HepG2 (cell line): ENCODE measurements around the gene UBL5. TPM values are rescaled to one million over a fixed set of nuclear protein-coding genes. Genes with fewer than 3 reads are reported as not detected.

Experiments used
- ARID4A ChIP-seq: sonication (generic); formaldehyde crosslinking; IDR thresholded peaks from 2 replicates; pipeline ENCODE4 v1.5.0; 2020; ENCODE audit warnings: mild to moderate bottlenecking, missing genetic modification reagents, borderline replicate concordance
- DDIT3 ChIP-seq: sonication (generic); formaldehyde crosslinking; IDR thresholded peaks from 2 replicates; pipeline ENCODE4 v1.4.0; 2020; ENCODE audit warnings: mild to moderate bottlenecking, missing genetic modification reagents
- HBP1 ChIP-seq: IDR thresholded peaks from 2 replicates; pipeline ENCODE4 v1.6.1; 2016; ENCODE audit warnings: low read depth, control low read depth
- HNF4A ChIP-seq: sonication (generic); formaldehyde crosslinking; IDR thresholded peaks from 2 replicates; pipeline ENCODE4 v1.4.0; 2020; ENCODE audit warnings: missing genetic modification reagents
- MAFG ChIP-seq: sonication (generic); formaldehyde crosslinking; IDR thresholded peaks from 2 replicates; pipeline ENCODE4 v1.5.1; 2020; ENCODE audit warnings: mild to moderate bottlenecking, missing genetic modification reagents
- MATR3 ChIP-seq: sonication (generic); formaldehyde crosslinking; IDR thresholded peaks from 2 replicates; pipeline ENCODE4 v1.4.0; 2020; ENCODE audit warnings: missing genetic modification reagents
- MIER2 ChIP-seq: IDR thresholded peaks from 2 replicates; pipeline ENCODE4 v1.6.1; 2016; ENCODE audit warnings: missing biosample characterization, missing genetic modification reagents
- NBN ChIP-seq: fragments of 450-650 bp; conservative IDR thresholded peaks from 2 replicates; pipeline ENCODE4 v1.6.1; 2017
- NFIC ChIP-seq: IDR thresholded peaks from 2 replicates; pipeline ENCODE4 v1.6.1; 2012; ENCODE audit warnings: mild to moderate bottlenecking, low read length, inconsistent platforms
- RBAK ChIP-seq: sonication (generic); formaldehyde crosslinking; IDR thresholded peaks from 2 replicates; pipeline ENCODE4 v1.5.1; 2020; ENCODE audit warnings: mild to moderate bottlenecking, missing genetic modification reagents
- SALL1 ChIP-seq: sonication (generic); formaldehyde crosslinking; IDR thresholded peaks from 2 replicates; pipeline ENCODE4 v1.8.0; 2022; ENCODE audit warnings: mild to moderate bottlenecking, missing genetic modification reagents
- SMARCC2 ChIP-seq: fragments of 450-650 bp; IDR thresholded peaks from 2 replicates; pipeline ENCODE4 v1.6.1; 2017; ENCODE audit warnings: antibody characterized with exemption, mild to moderate bottlenecking
- SRSF9 ChIP-seq: fragments of 200-400 bp; formaldehyde crosslinking; IDR thresholded peaks from 2 replicates; pipeline ENCODE4 v1.6.1; 2018; ENCODE audit warnings: borderline replicate concordance, mild to moderate bottlenecking, low read depth, low read length; ENCODE audit not compliant: insufficient read depth, poor library complexity, severe bottlenecking
- SSRP1 ChIP-seq: IDR thresholded peaks from 2 replicates; pipeline ENCODE4 v1.6.1; 2016; ENCODE audit warnings: control low read depth
- TGIF2 ChIP-seq: IDR thresholded peaks from 2 replicates; pipeline ENCODE4 v1.6.1; 2016; ENCODE audit warnings: control low read depth, missing compliant biosample characterization
- ZFAT ChIP-seq: sonication (generic); formaldehyde crosslinking; conservative IDR thresholded peaks from 2 replicates; pipeline ENCODE4 v1.8.1; 2023; ENCODE audit warnings: missing genetic modification reagents, inconsistent platforms
- ZFP62 ChIP-seq: sonication (generic); formaldehyde crosslinking; IDR thresholded peaks from 2 replicates; pipeline ENCODE4 v1.4.0; 2020; ENCODE audit warnings: missing genetic modification reagents
- ZFP90 ChIP-seq: sonication (generic); formaldehyde crosslinking; IDR thresholded peaks from 2 replicates; pipeline ENCODE4 v1.8.0; 2022; ENCODE audit warnings: missing genetic modification reagents, mild to moderate bottlenecking, inconsistent platforms, borderline replicate concordance
- ZNF235 ChIP-seq: sonication (generic); formaldehyde crosslinking; IDR thresholded peaks from 2 replicates; pipeline ENCODE4 v1.8.1; 2023; ENCODE audit warnings: mild to moderate bottlenecking, missing genetic modification reagents, borderline replicate concordance
- ZNF264 ChIP-seq: sonication (generic); formaldehyde crosslinking; IDR thresholded peaks from 2 replicates; pipeline ENCODE4 v1.4.0; 2020; ENCODE audit warnings: missing genetic modification reagents
- ZNF496 ChIP-seq: sonication (generic); formaldehyde crosslinking; IDR thresholded peaks from 2 replicates; pipeline ENCODE4 v1.8.1; 2023; ENCODE audit warnings: mild to moderate bottlenecking, moderate library complexity, missing genetic modification reagents; ENCODE audit not compliant: insufficient replicate concordance
- ZNF557 ChIP-seq: sonication (generic); formaldehyde crosslinking; IDR thresholded peaks from 2 replicates; pipeline ENCODE4 v1.4.0; 2020; ENCODE audit warnings: missing genetic modification reagents
- ZNF619 ChIP-seq: sonication (generic); formaldehyde crosslinking; IDR thresholded peaks from 2 replicates; pipeline ENCODE4 v1.4.0; 2020; ENCODE audit warnings: mild to moderate bottlenecking, missing genetic modification reagents
- ZNF629 ChIP-seq: sonication (generic); formaldehyde crosslinking; conservative IDR thresholded peaks from 2 replicates; pipeline ENCODE4 v1.5.0; 2020; ENCODE audit warnings: missing genetic modification reagents
- ZNF720 ChIP-seq: sonication (generic); formaldehyde crosslinking; IDR thresholded peaks from 2 replicates; pipeline ENCODE4 v1.4.0; 2020; ENCODE audit warnings: missing genetic modification reagents
- polyA plus RNA-seq, 8 experiments: library from polyadenylated mRNA; depleted of rRNA in 3 of 8; stranded (reverse) in 7 of 8; unstranded in 1 of 8; fragments of >200 nt; fragmentation: Illumina TruSeq in 4 of 8; extraction: Trizol in 4 of 8; gene quantifications; 2 replicates each; pipeline versions ENCODE4 v1.2.1 to v1.2.3, GENCODE V29; 2011 to 2016; ENCODE audit warnings: low read depth in 4 of 8, missing spikeins in 1 of 8, mixed read lengths in 1 of 8; ENCODE audit not compliant: insufficient read depth in 1 of 8
- total RNA-seq, 5 experiments: library from RNA; depleted of rRNA; stranded (reverse); fragments of >200 nt; fragmentation: Illumina TruSeq; extraction: Trizol; gene quantifications; 2 replicates each; pipeline ENCODE4 v1.2.3, GENCODE V29; 2016; ENCODE audit warnings: low read depth in 1 of 5

Gene UBL5
- total and polyA plus RNA-seq, 2 of the 13 experiments (the other 11 are each of a cell fraction or from before 2014, with no cell fraction given): 373 to 487 TPM

- TF ChIP-seq ARID4A (CRISPR knock-in tag): peak; percentile 77; the same call in 1 of the 2 replicates
- no peak for TF ChIP-seq RBAK
- TF ChIP-seq ZNF619 (CRISPR knock-in tag): no peak
- 0 out of 2 replicates have a peak, but pooled peaks have one; percentile 25 for TF ChIP-seq HBP1 (CRISPR knock-in tag)
- TF ChIP-seq NFIC: no peak
- no peak for TF ChIP-seq ZFP62 (CRISPR knock-in tag)
- TF ChIP-seq ZFAT (CRISPR knock-in tag): no peak
- TF ChIP-seq HNF4A (CRISPR knock-in tag): no peak
- no peak for TF ChIP-seq DDIT3 (CRISPR knock-in tag)
- no peak for TF ChIP-seq SRSF9
- no peak for TF ChIP-seq MATR3 (CRISPR knock-in tag)
- TF ChIP-seq ZNF629: no peak
- TF ChIP-seq ZNF557 (CRISPR knock-in tag): no peak
- TF ChIP-seq TGIF2 (CRISPR knock-in tag): no peak
- no peak for TF ChIP-seq ZFP90 (CRISPR knock-in tag)
- TF ChIP-seq NBN: no peak
- TF ChIP-seq MAFG (CRISPR knock-in tag): no peak
- TF ChIP-seq ZNF496 (CRISPR knock-in tag): no peak
- TF ChIP-seq ZNF720 (CRISPR knock-in tag): no peak
- TF ChIP-seq ZNF235: 0 out of 2 replicates have a peak, but pooled peaks have one; percentile 44
- TF ChIP-seq SSRP1: no peak
- no peak for TF ChIP-seq SMARCC2
- no peak for TF ChIP-seq ZNF264 (CRISPR knock-in tag)
- no peak for TF ChIP-seq MIER2 (CRISPR knock-in tag)
- no peak; the same call in 1 of the 2 replicates for TF ChIP-seq SALL1 (CRISPR knock-in tag)
Observed at GRCh38 chr19:9834726-9835506, 7.2 kb downstream of the UBL5 start, which contains the start of gene PIN1 (continued).
